Liver (tissue), 9 donors: ENCODE data around the gene CRABP2. TPM values are rescaled to one million over a fixed set of nuclear protein-coding genes. Genes with fewer than 3 reads are reported as not detected.
A peak's percentile ranks its signal among the peaks of the same experiment; 100 is the strongest.

Experiments
- DNase-seq: peaks from one replicate; pipeline ENCODE4 v3.0.0-alpha.2; 2017; ENCODE audit warnings: low spot score
- H3K27ac ChIP-seq, 2 donors: one replicate each; pipeline ENCODE4 v1.7.0; 2013; ENCODE audit warnings: inconsistent platforms in 2 of 2, low read length in 2 of 2, control low read depth in 1 of 2, low read depth in 1 of 2, mild to moderate bottlenecking in 1 of 2
- H3K27me3 ChIP-seq, 4 donors: one replicate each; pipeline versions ENCODE4 v1.6.1 to v1.7.0; 2013; ENCODE audit warnings: low read length in 3 of 4, inconsistent platforms in 1 of 4, mild to moderate bottlenecking in 1 of 4, moderate library complexity in 1 of 4; ENCODE audit not compliant: control insufficient read depth in 4 of 4, insufficient read depth in 4 of 4
- H3K36me3 ChIP-seq, 4 donors: one replicate each; pipeline versions ENCODE4 v1.6.1 to v1.7.0; 2013; ENCODE audit warnings: low read length in 3 of 4, mild to moderate bottlenecking in 3 of 4, low read depth in 1 of 4, moderate library complexity in 1 of 4; ENCODE audit not compliant: control insufficient read depth in 4 of 4, insufficient read depth in 3 of 4
- H3K4me1 ChIP-seq, 4 donors: one replicate each; pipeline versions ENCODE4 v1.6.1 to v1.7.0; 2013; ENCODE audit warnings: low read length in 3 of 4, mild to moderate bottlenecking in 3 of 4, moderate library complexity in 1 of 4; ENCODE audit not compliant: control insufficient read depth in 4 of 4, insufficient read depth in 4 of 4
- H3K4me3 ChIP-seq, 3 donors: one replicate each; pipeline versions ENCODE4 v1.6.1 to v1.7.0; 2013; ENCODE audit warnings: low read length in 3 of 3, control low read depth in 1 of 3, low read depth in 1 of 3, mild to moderate bottlenecking in 1 of 3
- H3K9ac ChIP-seq, 2 donors: one replicate each; pipeline ENCODE4 v1.7.0; 2013; ENCODE audit warnings: low read length in 2 of 2, mild to moderate bottlenecking in 2 of 2, moderate library complexity in 2 of 2, control low read depth in 1 of 2, low read depth in 1 of 2
- H3K9me3 ChIP-seq, 4 donors: one replicate each; pipeline versions ENCODE4 v1.6.1 to v1.7.0; 2013; ENCODE audit warnings: low read length in 3 of 4; ENCODE audit not compliant: control insufficient read depth in 4 of 4
- ATF3 ChIP-seq: IDR thresholded peaks from 2 replicates; pipeline ENCODE4 v1.6.1; 2016; ENCODE audit warnings: antibody characterized with exemption
- CTCF ChIP-seq: fragments of 150-350 bp; IDR thresholded peaks from 2 replicates; pipeline ENCODE4 v1.5.1; 2017; ENCODE audit warnings: improper control_type of control experiment, low read depth, low read length; ENCODE audit not compliant: missing input control
- EGR1 ChIP-seq, 2 donors: IDR thresholded peaks; 2 replicates each; pipeline ENCODE4 v1.6.1; 2016 to 2018; ENCODE audit warnings: antibody characterized with exemption in 2 of 2, low read depth in 2 of 2
- FOXA1 ChIP-seq: IDR thresholded peaks from 2 replicates; pipeline ENCODE4 v1.6.1; 2016; ENCODE audit warnings: antibody characterized with exemption
- FOXA2 ChIP-seq: IDR thresholded peaks from 2 replicates; pipeline ENCODE4 v1.6.1; 2016; ENCODE audit warnings: antibody characterized with exemption
- GABPA ChIP-seq, 2 donors: IDR thresholded peaks in 1 of 2; conservative IDR thresholded peaks in 1 of 2; 2 replicates each; pipeline ENCODE4 v1.6.1; 2016; ENCODE audit warnings: antibody characterized with exemption in 2 of 2, mild to moderate bottlenecking in 1 of 2, moderate library complexity in 1 of 2
- HNF4A ChIP-seq, 2 donors: conservative IDR thresholded peaks; 2 replicates each; pipeline ENCODE4 v1.6.1; 2016; ENCODE audit warnings: antibody characterized with exemption in 2 of 2, mild to moderate bottlenecking in 2 of 2
- HNF4G ChIP-seq: IDR thresholded peaks from 2 replicates; pipeline ENCODE4 v1.6.1; 2016; ENCODE audit warnings: antibody characterized with exemption
- NR2F2 ChIP-seq: IDR thresholded peaks from 2 replicates; pipeline ENCODE4 v1.6.1; 2016; ENCODE audit warnings: antibody characterized with exemption
- RAD21 ChIP-seq, 2 donors: IDR thresholded peaks; 2 replicates each; pipeline ENCODE4 v1.6.1; 2016; ENCODE audit warnings: antibody characterized with exemption in 2 of 2, mild to moderate bottlenecking in 2 of 2
- SP1 ChIP-seq: IDR thresholded peaks from 2 replicates; pipeline ENCODE4 v1.6.1; 2018; ENCODE audit warnings: antibody characterized with exemption, mild to moderate bottlenecking
- TAF1 ChIP-seq: conservative IDR thresholded peaks from 2 replicates; pipeline ENCODE4 v1.6.1; 2016; ENCODE audit warnings: antibody characterized with exemption, mild to moderate bottlenecking
- ZBTB33 ChIP-seq: IDR thresholded peaks from 2 replicates; pipeline ENCODE4 v1.6.1; 2016; ENCODE audit warnings: antibody characterized with exemption
- WGBS: extraction: QIAGEN DNeasy Blood & Tissue Kit; methylation state at CpG from one replicate; pipeline ENCODE4 v1.1.7; 2013; 5-methylcytosine and 5-hydroxymethylcytosine counted together
- polyA plus RNA-seq, 2 donors: library from polyadenylated mRNA; stranded (reverse) in 1 of 2; unstranded in 1 of 2; fragments of 200-250 nt in 1 of 2; fragments of >200 nt in 1 of 2; fragmentation: Nextera tagmentation in 1 of 2; extraction: Ambion mirVana in 1 of 2; gene quantifications; one replicate each; pipeline versions ENCODE4 v1.2.1 to v1.2.3, GENCODE V29; 2013 to 2015
- total RNA-seq, 2 donors: library from RNA; depleted of rRNA; stranded (reverse); fragments of >200 nt; gene quantifications; one replicate each; pipeline ENCODE4 v1.2.3, GENCODE V29; 2014
- donor health status: healthy.
- donor health status: healthy.
- donor health status: healthy.
- donor health status: healthy.
- donor health status: healthy.

The CRABP2 gene
- total and polyA plus RNA-seq, 4 donors, result 0.14 to 0.22 TPM; not detected in 2

GRCh38 chr1:156667968-156668709, 37.2 kb downstream of the CRABP2 start:
- no peaks in the 10 kb centered on the region for H3K9me3 ChIP-seq
- DNase-seq, result no peak
- peak overlapping the region; percentile 22 to 56 for H3K27ac ChIP-seq
- no peak overlapping the region for H3K9ac ChIP-seq
- no peak overlapping the region for H3K4me3 ChIP-seq
- H3K36me3 ChIP-seq, result no peaks in the 10 kb centered on the region
- H3K27me3 ChIP-seq, result peaks cover 0 to 2% (median 0%) of the 10 kb centered on the region in 4 donors
- no peak for TF ChIP-seq EGR1 (IDR thresholded peaks at IDR 0.05; ENCODE audit: low read depth in 2 of 2)
- no peak for TF ChIP-seq ZBTB33
- no peak for TF ChIP-seq NR2F2
- TF ChIP-seq SP1, result no peak
- no peak for TF ChIP-seq FOXA1
- TF ChIP-seq TAF1, result no peak
- TF ChIP-seq CTCF, result no peak
- no peak for TF ChIP-seq GABPA (IDR thresholded peaks at IDR 0.05 in 1 of 2, conservative IDR thresholded peaks at IDR 0.05 in 1 of 2)
- TF ChIP-seq ATF3, result no peak
- TF ChIP-seq RAD21 (IDR thresholded peaks at IDR 0.05), result no peak
- TF ChIP-seq HNF4G, result no peak
- no peak for TF ChIP-seq FOXA2
- no peak for TF ChIP-seq HNF4A (conservative IDR thresholded peaks at IDR 0.05)
- H3K4me1 ChIP-seq, result peaks cover 0 to 13% (median 3%) of the 10 kb centered on the region in 4 donors
- 87% methylated on average over 9 of the region's 9 CpGs for WGBS

GRCh38 chr1:156667610-156667967, 37.8 kb downstream of the CRABP2 start:
- Histone ChIP-seq H3K9ac (no peak overlapping the region), H3K4me1 (peaks cover 0 to 12% (median 3%) of the 10 kb centered on the region in 4 donors), H3K27ac (peak overlapping the region; percentile 37 to 56), H3K36me3 (no peaks in the 10 kb centered on the region), H3K27me3 (peaks cover 0 to 2% (median 0%) of the 10 kb centered on the region in 4 donors), H3K4me3 (no peak overlapping the region), H3K9me3 (no peaks in the 10 kb centered on the region)
- no peak for DNase-seq
- TF ChIP-seq FOXA2 (no peak), HNF4A (conservative IDR thresholded peaks at IDR 0.05) (no peak)
- 81% methylated on average over 5 of the region's 5 CpGs for WGBS
